22Rv1 (cell line): ENCODE results near the gene CENPV.

ENCODE experiments used
- CTCF ChIP-seq: fragments of 450-650 bp; IDR thresholded peaks from 2 replicates; pipeline ENCODE4 v1.5.1; 2017; ENCODE audit warnings: mild to moderate bottlenecking
- ZFX ChIP-seq: fragments of 450-650 bp; IDR thresholded peaks from 2 replicates; pipeline ENCODE4 v1.6.1; 2017; ENCODE audit warnings: antibody characterized with exemption, borderline replicate concordance

DNA sequence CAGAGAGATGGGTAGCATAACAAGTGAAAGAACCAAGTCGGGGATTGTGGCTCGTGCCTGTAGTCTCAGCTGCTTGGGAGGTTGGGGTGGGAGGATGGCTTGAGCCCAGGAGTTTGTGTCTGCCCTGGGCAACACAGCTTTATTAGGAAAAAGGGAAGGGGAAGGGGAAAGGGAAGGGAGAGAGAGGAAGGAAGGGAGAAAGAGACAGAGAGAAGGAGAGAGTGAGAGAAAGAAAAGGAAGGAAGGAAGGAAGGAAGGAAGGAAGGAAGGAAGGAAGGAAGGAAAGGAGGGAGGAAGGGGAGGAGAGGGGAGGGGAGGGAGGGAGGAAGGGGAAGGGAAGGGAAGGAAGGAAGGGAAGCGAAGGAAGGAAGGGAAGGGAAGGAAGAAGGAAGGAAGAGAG, 33.3 kb downstream of the CENPV start:
- no peak for TF ChIP-seq CTCF
- no peak for TF ChIP-seq ZFX
